A549 (cell line): ENCODE results near the gene PTPRN2. TPM values are rescaled to one million over a fixed set of nuclear protein-coding genes. Genes with fewer than 3 reads are reported as not detected.
"Not testable (repeated sequence)": the region's sequence is repeated elsewhere in the genome, so short reads cannot be mapped to it uniquely, and the experiment has no call there.

Source experiments
- ATAC-seq, 2 experiments: fragments of 200-7000 bp in 1 of 2; fragments of >200 bp in 1 of 2; cut with Nextera tagmentation in 1 of 2; cut with Tn5 transposase in 1 of 2; 3 replicates each; pipeline versions ENCODE4 v1.8.0 to v1.9.1; 2018 to 2020; ENCODE audit warnings: mild to moderate bottlenecking in 1 of 2, moderate library complexity in 1 of 2
- CTCF ChIA-PET: fragments of 300-600 bp; sonication (Branson Sonifier 250); formaldehyde crosslinking; extraction: SDS; loops from one replicate; lab custom pipeline; 2021; ENCODE audit warnings: antibody characterized with exemption, inconsistent platforms; lab: Yijun Ruan, JAX
- POLR2A ChIA-PET: fragments of 350-600 bp; formaldehyde crosslinking; extraction: SDS; loops from one replicate; lab custom pipeline; 2021; ENCODE audit warnings: antibody characterized with exemption, inconsistent platforms; lab: Yijun Ruan, JAX
- DNase-seq, 2 experiments: peaks; one replicate each; pipeline versions ENCODE4 v3.0.0 to v3.0.0-alpha.2; 2011 to 2016; ENCODE audit warnings: low read depth in 1 of 2, low spot score in 1 of 2
- FAIRE-seq: peaks from 2 replicates; lab custom pipeline; 2011; peaks lifted over from hg19 to GRCh38; lab: Jason Lieb, UNC
- H3K27ac ChIP-seq, 2 experiments: fragments of >200 bp; sonication (Bioruptor Twin); formaldehyde crosslinking; 3 replicates each; pipeline ENCODE4 v1.5.1; 2016 to 2017
- H3K4me1 ChIP-seq: fragments of >200 bp; sonication (Bioruptor Twin); formaldehyde crosslinking; 3 replicates; pipeline ENCODE4 v1.6.1; 2016
- H3K4me2 ChIP-seq: fragments of >200 bp; sonication (Bioruptor Twin); formaldehyde crosslinking; 3 replicates; pipeline ENCODE4 v1.6.1; 2016
- H3K4me3 ChIP-seq: fragments of >200 bp; sonication (Bioruptor Twin); formaldehyde crosslinking; 3 replicates; pipeline ENCODE4 v1.5.1; 2016
- H3K9me3 ChIP-seq: fragments of >200 bp; sonication (Bioruptor Twin); formaldehyde crosslinking; 3 replicates; pipeline ENCODE4 v1.6.1; 2016
- ATOH8 ChIP-seq: fragments of 250-450 bp; sonication (Bioruptor Pico); IDR thresholded peaks from 2 replicates; pipeline ENCODE4 v1.5.0; 2020; ENCODE audit warnings: low read depth, mild to moderate bottlenecking, moderate library complexity
- BCL3 ChIP-seq: fragments of >200 bp; sonication (Bioruptor Twin); formaldehyde crosslinking; IDR thresholded peaks from 3 replicates; pipeline ENCODE4 v1.6.1; 2016
- CBX2 ChIP-seq: fragments of 200-600 bp; sonication (generic); IDR thresholded peaks from 2 replicates; pipeline ENCODE4 v1.6.1; 2016; ENCODE audit warnings: low read depth, mild to moderate bottlenecking, borderline replicate concordance
- CEBPB ChIP-seq, 2 experiments: fragments of >200 bp in 1 of 2; sonication (Bioruptor Twin) in 1 of 2; formaldehyde crosslinking in 1 of 2; IDR thresholded peaks; 2 replicates each; pipeline ENCODE4 v1.6.1; 2012 to 2016
- E2F6 ChIP-seq: IDR thresholded peaks from 2 replicates; pipeline ENCODE4 v1.6.1; 2012; ENCODE audit warnings: low read depth, borderline replicate concordance
- EHF ChIP-seq: fragments of 250-450 bp; sonication (Bioruptor Pico); IDR thresholded peaks from 2 replicates; pipeline ENCODE4 v1.5.0; 2020; ENCODE audit warnings: mild to moderate bottlenecking
- FOSL2 ChIP-seq, 2 experiments: fragments of 450-650 bp in 1 of 2; fragments of >200 bp in 1 of 2; sonication (Bioruptor Twin) in 1 of 2; formaldehyde crosslinking; IDR thresholded peaks; 2 replicates each; pipeline versions ENCODE4 v1.5.0 to v1.6.1; 2016 to 2020; ENCODE audit warnings: mild to moderate bottlenecking in 1 of 2, moderate library complexity in 1 of 2
- FOXS1 ChIP-seq: fragments of 250-450 bp; sonication (Bioruptor Pico); IDR thresholded peaks from 2 replicates; pipeline ENCODE4 v1.5.0; 2020; ENCODE audit warnings: mild to moderate bottlenecking, moderate library complexity
- HEYL ChIP-seq: fragments of 250-450 bp; sonication (Bioruptor Pico); IDR thresholded peaks from 2 replicates; pipeline ENCODE4 v1.8.0; 2021; ENCODE audit warnings: mild to moderate bottlenecking, moderate library complexity
- HOXA7 ChIP-seq: fragments of 250-450 bp; sonication (Bioruptor Pico); IDR thresholded peaks from 2 replicates; pipeline ENCODE4 v1.5.0; 2020; ENCODE audit warnings: mild to moderate bottlenecking, moderate library complexity
- HOXB5 ChIP-seq: fragments of 250-450 bp; sonication (Bioruptor Pico); IDR thresholded peaks from 2 replicates; pipeline ENCODE4 v1.5.0; 2020; ENCODE audit warnings: mild to moderate bottlenecking, moderate library complexity
- KDM1A ChIP-seq: fragments of 200-600 bp; sonication (generic); IDR thresholded peaks from 2 replicates; pipeline ENCODE4 v1.6.1; 2016; ENCODE audit warnings: low read depth, mild to moderate bottlenecking
- NFE2L2 ChIP-seq: fragments of 150-350 bp; conservative IDR thresholded peaks from 2 replicates; pipeline ENCODE4 v1.6.1; 2014; ENCODE audit warnings: low read length
- POLR2AphosphoS2 ChIP-seq: conservative IDR thresholded peaks from 2 replicates; pipeline ENCODE4 v1.6.1; 2012; ENCODE audit warnings: low read length, improper control_type of control experiment, inconsistent platforms
- RARB ChIP-seq: fragments of 250-450 bp; sonication (Bioruptor Pico); IDR thresholded peaks from 2 replicates; pipeline ENCODE4 v1.8.0; 2021; ENCODE audit warnings: mild to moderate bottlenecking, moderate library complexity
- TFCP2L1 ChIP-seq: fragments of 250-450 bp; sonication (Bioruptor Pico); IDR thresholded peaks from 2 replicates; pipeline ENCODE4 v1.5.0; 2021; ENCODE audit warnings: mild to moderate bottlenecking
- TP53 ChIP-seq: fragments of 250-450 bp; sonication (Bioruptor Pico); IDR thresholded peaks from 2 replicates; pipeline ENCODE4 v1.5.0; 2021; ENCODE audit warnings: mild to moderate bottlenecking, moderate library complexity
- ZFP36 ChIP-seq: fragments of 450-650 bp; IDR thresholded peaks from 2 replicates; pipeline ENCODE4 v1.6.1; 2014; ENCODE audit warnings: borderline replicate concordance; ENCODE audit not compliant: partially characterized antibody
- WGBS: methylation state at CpG from one replicate; pipeline ENCODE4 v1.1.6; 2017; ENCODE audit errors: missing lambda C conversion rate; 5-methylcytosine and 5-hydroxymethylcytosine counted together
- polyA plus RNA-seq, 4 experiments: library from polyadenylated mRNA; depleted of rRNA in 3 of 4; stranded (reverse); fragments of >200 nt; fragmentation: RNase III in 1 of 4; extraction: RNeasy Plus Mini Kit Qiagen cat#74134 plus additional on column Dnase treatment in 1 of 4; gene quantifications; 2 replicates in 3 of 4; 3 replicates in 1 of 4; pipeline ENCODE4 v1.2.3, GENCODE V29; 2011 to 2017
- TF ChIP-seq, protein P1 (sequence below): IDR thresholded peaks from 2 replicates; pipeline ENCODE4 v1.6.1; 2012

The PTPRN2 gene
- polyA plus RNA-seq, 2 of the 4 experiments (the other 2 are of a cell fraction), result 0.41 to 1.2 TPM

GRCh38 chr7:158458096-158458495, 129.5 kb downstream of the PTPRN2 start:
- TF ChIP-seq POLR2AphosphoS2, result no peak
- TF ChIP-seq BCL3, result no peak
- TF ChIP-seq TP53 (CRISPR knock-in tag), result no peak
- TF ChIP-seq EHF (CRISPR knock-in tag), result no peak
- TF ChIP-seq KDM1A, result no peak
- H3K4me2 ChIP-seq, result no peak overlapping the region
- CTCF ChIA-PET, result interaction anchor here (0.7 kb wide), 1 partner anchor 22 kb away, joined by 4 read pairs; no protein-coding TSS in a partner anchor
- no peak for FAIRE-seq
- H3K4me1 ChIP-seq, result no peaks in the 10 kb centered on the region
- H3K27ac ChIP-seq, result no peak overlapping the region
- POLR2A ChIA-PET, result no interaction called here
- 65% methylated on average over 11 of the region's 13 CpGs for WGBS
- no peak for DNase-seq
- ATAC-seq, result no peak
- H3K9me3 ChIP-seq, result no peaks in the 10 kb centered on the region
- no peak overlapping the region for H3K4me3 ChIP-seq

DNA sequence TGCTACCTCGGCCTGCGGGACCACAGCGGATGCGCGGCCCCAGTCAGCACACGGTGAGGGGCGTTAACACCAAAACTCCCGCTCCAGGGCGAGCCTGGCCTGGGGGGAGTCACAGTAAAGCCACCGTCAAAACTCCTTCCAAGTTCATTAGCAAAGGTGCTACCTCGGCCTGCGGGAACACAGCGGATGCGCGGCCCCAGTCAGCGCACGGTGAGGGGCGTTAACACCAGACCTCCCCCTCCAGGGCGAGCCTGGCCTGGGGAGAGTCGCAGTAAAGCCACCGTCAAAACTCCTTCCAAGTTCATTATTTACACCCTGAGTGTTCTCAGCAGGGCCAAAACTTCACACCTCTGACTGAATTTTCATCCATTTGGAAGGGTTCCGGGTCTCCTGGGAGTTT, 130.0 kb downstream of the PTPRN2 start:
- H3K4me2 ChIP-seq, CTCF ChIA-PET, DNase-seq, H3K27ac ChIP-seq, POLR2A ChIA-PET, H3K4me1 ChIP-seq, FAIRE-seq, H3K9me3 ChIP-seq, ATAC-seq, H3K4me3 ChIP-seq: not testable (repeated sequence)
- 79% methylated on average over 6 of the region's 22 CpGs for WGBS

DNA sequence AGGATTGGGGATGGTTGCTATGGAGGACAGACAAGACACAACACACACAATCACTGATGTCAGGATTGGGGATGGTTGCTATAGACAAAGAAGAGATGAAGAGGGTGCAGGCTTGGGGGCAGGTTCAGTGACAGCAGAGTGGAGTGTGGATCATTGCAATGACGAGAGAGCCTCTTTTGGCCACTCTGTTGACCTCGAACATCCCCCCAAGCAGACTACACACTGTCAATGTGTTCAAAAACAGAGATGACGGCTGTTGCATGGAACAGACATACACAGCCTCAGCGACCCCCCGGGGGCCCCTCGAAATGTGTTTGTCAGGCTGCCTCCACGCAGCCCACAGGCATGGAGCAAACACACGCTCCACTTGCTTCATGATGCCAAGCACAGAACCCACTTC, 133.0 kb downstream of the PTPRN2 start:
- no peak for FAIRE-seq
- peak in 1 of 2 experiments; percentile 31; a peak in 1 of 6 replicates for ATAC-seq
- Histone ChIP-seq H3K4me2 (no peak overlapping the region), H3K4me1 (no peaks in the 10 kb centered on the region), H3K4me3 (no peak overlapping the region), H3K9me3 (no peaks in the 10 kb centered on the region), H3K27ac (no peak overlapping the region)
- WGBS, result 26% methylated on average over 8 of the region's 8 CpGs
- ChIA-PET CTCF (no interaction called here), POLR2A (no interaction called here)
- TF ChIP-seq CBX2 (no peak), FOSL2 (IDR thresholded peaks at IDR 0.05) (no peak), FOSL2 (CRISPR knock-in tag; IDR thresholded peaks at IDR 0.05) (no peak), NFE2L2 (no peak), FOXS1 (CRISPR knock-in tag) (no peak), RARB (no peak), HOXA7 (CRISPR knock-in tag) (no peak), E2F6 (no peak), EHF (CRISPR knock-in tag) (no peak), HOXB5 (CRISPR knock-in tag) (no peak), HEYL (CRISPR knock-in tag) (no peak), TFCP2L1 (CRISPR knock-in tag) (no peak), ZFP36 (no peak), ATOH8 (CRISPR knock-in tag) (no peak), CEBPB (IDR thresholded peaks at IDR 0.05) (no peak)
- TF ChIP-seq, protein P1, sequence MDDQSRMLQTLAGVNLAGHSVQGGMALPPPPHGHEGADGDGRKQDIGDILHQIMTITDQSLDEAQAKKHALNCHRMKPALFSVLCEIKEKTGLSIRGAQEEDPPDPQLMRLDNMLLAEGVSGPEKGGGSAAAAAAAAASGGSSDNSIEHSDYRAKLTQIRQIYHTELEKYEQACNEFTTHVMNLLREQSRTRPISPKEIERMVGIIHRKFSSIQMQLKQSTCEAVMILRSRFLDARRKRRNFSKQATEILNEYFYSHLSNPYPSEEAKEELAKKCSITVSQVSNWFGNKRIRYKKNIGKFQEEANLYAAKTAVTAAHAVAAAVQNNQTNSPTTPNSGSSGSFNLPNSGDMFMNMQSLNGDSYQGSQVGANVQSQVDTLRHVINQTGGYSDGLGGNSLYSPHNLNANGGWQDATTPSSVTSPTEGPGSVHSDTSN, result no peak
- DNase-seq, result peak in 1 of 2 experiments; percentile 17
